Measurements from ENCODE around the gene UBC.

UBC gene

DNA sequence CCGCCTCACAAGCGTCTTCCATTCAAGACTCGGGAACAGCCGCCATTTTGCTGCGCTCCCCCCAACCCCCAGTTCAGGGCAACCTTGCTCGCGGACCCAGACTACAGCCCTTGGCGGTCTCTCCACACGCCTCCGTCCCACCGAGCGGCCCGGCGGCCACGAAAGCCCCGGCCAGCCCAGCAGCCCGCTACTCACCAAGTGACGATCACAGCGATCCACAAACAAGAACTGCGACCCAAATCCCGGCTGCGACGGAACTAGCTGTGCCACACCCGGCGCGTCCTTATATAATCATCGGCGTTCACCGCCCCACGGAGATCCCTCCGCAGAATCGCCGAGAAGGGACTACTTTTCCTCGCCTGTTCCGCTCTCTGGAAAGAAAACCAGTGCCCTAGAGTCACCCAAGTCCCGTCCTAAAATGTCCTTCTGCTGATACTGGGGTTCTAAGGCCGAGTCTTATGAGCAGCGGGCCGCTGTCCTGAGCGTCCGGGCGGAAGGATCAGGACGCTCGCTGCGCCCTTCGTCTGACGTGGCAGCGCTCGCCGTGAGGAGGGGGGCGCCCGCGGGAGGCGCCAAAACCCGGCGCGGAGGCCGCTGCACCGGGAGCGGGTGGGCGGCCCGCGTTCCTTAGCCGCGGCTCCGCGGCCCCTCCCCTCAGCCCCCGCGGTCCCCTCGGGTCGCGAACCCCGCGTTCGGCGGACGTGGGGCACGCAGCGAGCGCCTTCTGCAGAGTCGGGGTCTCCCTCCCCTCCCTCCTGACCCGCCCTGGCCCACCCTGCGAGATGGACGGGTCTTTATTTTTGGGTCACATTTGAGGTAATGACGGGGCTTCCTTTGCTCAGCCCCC is at the start of gene UBC:
Gene UBC, minus strand, starts transcription at position 259 of the 847 bp plus-strand sequence. CDS start 879 bp downstream, outside the sequence.
- Histone ChIP-seq H3K9ac (ENCODE audit: low read depth, low read length) (peak within 1 kb of the TSS; percentile 100), H3K4me1 (ENCODE audit: control insufficient read depth, insufficient read depth, low read length) (peaks cover 25% of the 10 kb centered on the region), H3K4me3 (ENCODE audit: low read depth, low read length) (peak within 1 kb of the TSS; percentile 99), H3K36me3 (ENCODE audit: control insufficient read depth, insufficient read depth, low read length) (peaks cover 15% of the 10 kb centered on the region), H3K9me3 (ENCODE audit: control insufficient read depth, insufficient read depth, low read length) (no peaks in the 10 kb centered on the region), H3K27me3 (ENCODE audit: control insufficient read depth, insufficient read depth, low read length) (no peaks in the 10 kb centered on the region)

DNA sequence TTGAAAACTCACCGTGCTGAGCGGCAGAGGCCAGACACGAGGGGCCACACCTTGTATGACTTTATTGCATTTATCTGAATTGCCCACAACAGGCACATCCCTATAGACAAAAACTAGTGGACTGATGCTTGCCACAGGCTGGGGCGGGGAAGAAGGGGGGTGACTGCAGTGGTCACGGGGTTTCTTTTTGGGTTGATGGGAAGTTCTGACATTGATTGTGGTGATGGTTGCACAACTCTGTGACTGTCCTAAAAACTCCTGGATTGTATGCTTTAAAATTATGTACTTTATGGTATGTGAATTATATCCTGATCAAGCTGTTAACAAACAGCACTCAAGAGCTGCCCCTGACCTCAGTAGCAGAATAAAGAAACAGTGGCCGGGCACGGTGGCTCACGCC is 48.8 kb upstream of the UBC start:
- Histone ChIP-seq H3K9me3 (ENCODE audit: control insufficient read depth, insufficient read depth, low read length) (no peaks in the 10 kb centered on the region), H3K9ac (ENCODE audit: low read depth, low read length) (no peak overlapping the region), H3K4me3 (ENCODE audit: low read depth, low read length) (no peak overlapping the region), H3K27me3 (ENCODE audit: control insufficient read depth, insufficient read depth, low read length) (no peaks in the 10 kb centered on the region), H3K4me1 (ENCODE audit: control insufficient read depth, insufficient read depth, low read length) (no peaks in the 10 kb centered on the region), H3K36me3 (ENCODE audit: control insufficient read depth, insufficient read depth, low read length) (peaks cover 71% of the 10 kb centered on the region)

DNA sequence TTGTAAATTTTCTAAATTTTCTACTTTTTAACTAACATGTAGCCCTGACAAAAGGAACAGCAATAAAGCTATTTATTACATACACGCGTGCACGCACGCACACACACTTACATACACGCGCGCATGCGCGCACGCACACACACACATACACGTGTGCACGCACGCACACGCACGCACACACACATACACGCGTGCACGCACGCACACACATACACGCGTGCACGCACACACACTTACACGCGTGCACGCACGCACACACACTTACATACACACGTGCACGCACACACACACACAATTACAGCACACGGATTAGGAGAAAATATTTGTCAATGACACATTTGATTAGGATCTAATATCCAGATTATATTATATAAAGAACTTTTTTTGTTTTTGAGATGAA is 46.6 kb upstream of the UBC start:
- Histone ChIP-seq H3K4me3 (ENCODE audit: low read depth, low read length) (no peak overlapping the region), H3K36me3 (ENCODE audit: control insufficient read depth, insufficient read depth, low read length) (peaks cover 67% of the 10 kb centered on the region), H3K9me3 (ENCODE audit: control insufficient read depth, insufficient read depth, low read length) (no peaks in the 10 kb centered on the region), H3K27me3 (ENCODE audit: control insufficient read depth, insufficient read depth, low read length) (no peaks in the 10 kb centered on the region), H3K9ac (ENCODE audit: low read depth, low read length) (no peak overlapping the region), H3K4me1 (ENCODE audit: control insufficient read depth, insufficient read depth, low read length) (no peaks in the 10 kb centered on the region)

DNA sequence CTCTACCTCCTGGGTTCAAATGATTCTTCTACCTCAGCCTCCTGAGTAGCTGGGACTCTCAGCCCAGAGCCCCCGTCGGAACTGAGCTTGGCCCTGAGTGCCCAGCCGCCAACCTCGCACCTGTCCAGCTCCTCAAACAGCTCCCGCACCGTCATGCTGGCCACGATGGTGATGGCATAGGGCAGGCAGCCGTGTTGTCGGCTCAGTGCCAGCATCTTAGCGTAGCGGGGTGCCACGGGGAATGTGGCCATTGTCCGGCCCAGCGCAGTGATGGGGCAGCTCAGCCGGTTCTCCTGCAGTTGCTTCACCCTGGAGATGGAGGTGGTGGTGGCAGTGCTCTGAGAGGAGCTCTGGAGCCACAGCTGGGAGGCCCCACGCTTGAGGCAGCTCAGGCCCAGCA is 42.1 kb upstream of the UBC start:
- H3K9ac ChIP-seq (ENCODE audit: low read depth, low read length), result no peak overlapping the region
- no peaks in the 10 kb centered on the region for H3K27me3 ChIP-seq (ENCODE audit: control insufficient read depth, insufficient read depth, low read length)
- H3K4me3 ChIP-seq (ENCODE audit: low read depth, low read length), result no peak overlapping the region
- H3K4me1 ChIP-seq (ENCODE audit: control insufficient read depth, insufficient read depth, low read length), result no peaks in the 10 kb centered on the region
- no peaks in the 10 kb centered on the region for H3K9me3 ChIP-seq (ENCODE audit: control insufficient read depth, insufficient read depth, low read length)
- peaks cover 64% of the 10 kb centered on the region for H3K36me3 ChIP-seq (ENCODE audit: control insufficient read depth, insufficient read depth, low read length)

DNA sequence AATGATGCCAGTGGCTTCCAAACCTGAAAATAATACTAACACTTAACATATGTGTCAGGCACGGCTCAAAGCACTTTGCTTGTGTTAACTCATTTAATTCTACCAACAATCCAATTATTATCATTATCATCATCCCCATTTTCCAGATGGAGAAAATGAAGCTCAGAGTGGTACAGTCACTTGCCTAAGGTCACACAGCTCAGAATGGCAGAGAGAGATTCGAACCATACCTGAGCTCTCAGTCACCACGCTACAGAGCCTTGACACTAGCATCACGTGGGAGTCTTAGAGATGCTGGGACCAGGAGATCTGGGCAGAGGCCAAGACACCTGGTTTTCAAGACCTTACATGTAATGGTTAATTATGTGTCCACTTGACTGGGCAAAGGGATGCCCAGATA is 40.3 kb upstream of the UBC start:
- H3K36me3 ChIP-seq (ENCODE audit: control insufficient read depth, insufficient read depth, low read length), result peaks cover 58% of the 10 kb centered on the region
- no peaks in the 10 kb centered on the region for H3K27me3 ChIP-seq (ENCODE audit: control insufficient read depth, insufficient read depth, low read length)
- H3K4me1 ChIP-seq (ENCODE audit: control insufficient read depth, insufficient read depth, low read length), result no peaks in the 10 kb centered on the region
- H3K9me3 ChIP-seq (ENCODE audit: control insufficient read depth, insufficient read depth, low read length), result no peaks in the 10 kb centered on the region
- H3K9ac ChIP-seq (ENCODE audit: low read depth, low read length), result no peak overlapping the region
- no peak overlapping the region for H3K4me3 ChIP-seq (ENCODE audit: low read depth, low read length)

DNA sequence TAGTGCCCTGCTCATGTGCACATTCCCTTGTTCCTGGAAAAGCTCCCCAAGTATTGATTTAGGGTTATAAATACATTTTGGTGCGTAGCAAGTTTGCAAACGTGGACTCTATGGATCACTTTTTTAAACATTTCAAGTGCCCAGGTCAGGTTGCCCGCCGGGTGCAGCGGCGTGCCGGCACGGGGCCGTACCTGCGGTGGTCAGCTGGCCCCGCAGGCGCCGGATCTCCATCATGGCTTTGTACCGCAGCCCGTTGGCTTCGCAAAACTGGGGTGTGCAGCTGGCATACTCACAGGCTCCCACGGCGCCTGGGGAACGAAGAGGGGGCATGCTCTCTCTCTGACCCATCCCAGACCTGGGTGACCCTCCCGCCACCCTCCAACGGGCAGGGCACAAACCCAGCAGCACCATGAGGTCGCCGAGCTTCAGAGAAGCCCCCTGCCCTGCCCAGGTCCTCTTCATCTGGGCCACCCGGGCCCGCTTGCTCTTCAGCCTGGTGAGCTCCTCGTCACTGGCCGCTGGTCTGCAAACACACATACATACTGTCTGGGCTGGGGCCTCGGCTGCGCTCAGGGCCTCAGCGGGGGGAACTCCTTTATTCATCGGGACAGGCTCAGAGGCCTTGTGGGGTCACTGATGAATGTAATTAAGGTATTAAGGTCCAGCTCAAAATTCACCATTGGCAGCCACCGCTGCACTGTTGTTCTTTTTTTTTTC is 39.4 kb upstream of the UBC start:
- Histone ChIP-seq H3K4me1 (ENCODE audit: control insufficient read depth, insufficient read depth, low read length) (no peaks in the 10 kb centered on the region), H3K9ac (ENCODE audit: low read depth, low read length) (no peak overlapping the region), H3K36me3 (ENCODE audit: control insufficient read depth, insufficient read depth, low read length) (peaks cover 63% of the 10 kb centered on the region), H3K27me3 (ENCODE audit: control insufficient read depth, insufficient read depth, low read length) (no peaks in the 10 kb centered on the region), H3K4me3 (ENCODE audit: low read depth, low read length) (no peak overlapping the region), H3K9me3 (ENCODE audit: control insufficient read depth, insufficient read depth, low read length) (no peaks in the 10 kb centered on the region)

DNA sequence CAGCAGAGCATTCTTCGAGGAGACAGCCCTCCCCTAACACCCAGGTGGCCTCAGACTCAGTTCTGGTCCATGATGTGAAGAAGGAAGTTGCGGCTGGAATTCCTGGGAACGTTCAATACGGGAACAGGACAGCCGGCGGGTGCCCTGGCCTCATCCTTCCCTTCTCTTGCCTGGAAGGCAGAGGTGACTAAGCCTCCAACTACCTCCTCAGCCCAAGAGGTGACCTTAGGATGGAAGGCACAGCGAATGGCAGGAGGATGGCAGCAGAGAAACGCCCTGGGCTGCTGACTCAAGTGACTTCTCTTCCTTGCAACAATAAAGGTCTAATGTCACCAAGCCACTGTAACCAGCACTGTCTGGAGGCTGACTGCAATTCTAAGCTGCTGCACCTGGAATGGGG is 38.4 kb upstream of the UBC start:
- Histone ChIP-seq H3K4me1 (ENCODE audit: control insufficient read depth, insufficient read depth, low read length) (no peaks in the 10 kb centered on the region), H3K9ac (ENCODE audit: low read depth, low read length) (no peak overlapping the region), H3K36me3 (ENCODE audit: control insufficient read depth, insufficient read depth, low read length) (peaks cover 60% of the 10 kb centered on the region), H3K4me3 (ENCODE audit: low read depth, low read length) (no peak overlapping the region), H3K9me3 (ENCODE audit: control insufficient read depth, insufficient read depth, low read length) (no peaks in the 10 kb centered on the region), H3K27me3 (ENCODE audit: control insufficient read depth, insufficient read depth, low read length) (no peaks in the 10 kb centered on the region)

DNA sequence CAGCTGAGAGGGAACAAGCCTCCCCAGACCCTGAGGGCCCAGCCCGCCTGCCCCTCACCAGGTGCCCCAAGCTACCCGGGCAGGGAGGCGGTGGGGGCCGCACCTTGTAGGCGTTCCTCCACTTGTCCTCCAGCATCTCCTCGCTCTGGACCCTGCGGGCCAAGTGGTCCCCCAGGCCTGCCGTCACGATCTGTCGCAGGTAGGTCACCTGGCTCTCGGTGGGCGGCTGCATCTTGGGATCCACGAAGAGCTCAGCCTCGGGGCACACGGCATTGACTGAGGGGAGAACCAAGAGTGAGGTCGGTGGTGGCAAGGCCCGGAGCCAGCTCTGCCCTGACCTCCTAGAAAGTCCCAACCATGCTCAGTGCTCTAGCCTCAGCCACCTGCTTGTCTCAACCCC is 37.8 kb upstream of the UBC start:
- Histone ChIP-seq H3K9me3 (ENCODE audit: control insufficient read depth, insufficient read depth, low read length) (no peaks in the 10 kb centered on the region), H3K4me3 (ENCODE audit: low read depth, low read length) (no peak overlapping the region), H3K9ac (ENCODE audit: low read depth, low read length) (no peak overlapping the region), H3K27me3 (ENCODE audit: control insufficient read depth, insufficient read depth, low read length) (no peaks in the 10 kb centered on the region), H3K4me1 (ENCODE audit: control insufficient read depth, insufficient read depth, low read length) (no peaks in the 10 kb centered on the region), H3K36me3 (ENCODE audit: control insufficient read depth, insufficient read depth, low read length) (peaks cover 64% of the 10 kb centered on the region)

DNA sequence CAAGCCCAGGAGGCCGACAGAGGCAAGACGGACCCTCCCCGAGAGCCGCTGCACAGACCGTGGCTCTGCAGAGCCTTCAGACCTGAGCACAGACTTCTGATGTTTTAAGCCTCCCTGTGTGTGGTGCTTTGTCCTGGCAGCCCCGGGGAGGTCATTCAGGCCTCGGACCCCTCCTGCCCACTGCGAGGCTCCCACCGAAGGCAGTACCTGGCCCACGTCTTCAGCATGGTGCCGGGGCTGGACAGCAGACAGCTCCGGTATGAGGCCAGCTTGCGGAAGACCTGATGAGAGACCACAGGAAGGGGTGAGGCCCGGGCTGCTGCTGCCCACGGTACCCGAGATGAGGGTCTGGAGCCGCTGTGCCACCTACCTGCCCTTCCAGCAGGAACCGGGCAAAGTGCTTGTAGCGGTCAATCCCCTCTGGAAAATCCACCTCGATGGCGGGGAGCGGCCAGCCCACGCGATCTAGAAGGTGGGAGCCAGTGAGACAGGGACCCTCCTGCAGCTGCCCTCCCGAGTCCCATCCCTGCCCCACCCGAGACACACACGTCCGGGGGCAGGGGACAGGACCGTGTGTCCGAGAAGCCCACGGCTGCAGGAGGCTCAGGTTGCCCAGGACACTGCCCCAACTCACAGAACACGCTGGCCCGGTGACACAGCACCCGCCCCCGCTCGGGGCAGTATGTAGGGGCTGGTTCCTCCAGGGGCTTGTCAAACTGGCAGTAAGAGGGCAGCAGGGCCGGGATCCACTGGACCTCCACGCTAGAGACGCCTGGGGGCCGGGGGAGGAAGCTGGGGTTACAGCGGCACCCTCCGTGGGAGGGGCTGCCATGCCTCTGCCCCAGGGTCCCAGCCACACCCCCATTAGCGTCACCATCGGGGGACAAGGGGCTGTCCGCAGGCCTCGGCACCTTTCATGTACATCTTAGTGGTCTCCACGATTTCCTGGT is 35.6 kb upstream of the UBC start:
- Histone ChIP-seq H3K4me1 (ENCODE audit: control insufficient read depth, insufficient read depth, low read length) (no peaks in the 10 kb centered on the region), H3K27me3 (ENCODE audit: control insufficient read depth, insufficient read depth, low read length) (no peaks in the 10 kb centered on the region), H3K36me3 (ENCODE audit: control insufficient read depth, insufficient read depth, low read length) (peaks cover 52% of the 10 kb centered on the region), H3K9ac (ENCODE audit: low read depth, low read length) (no peak overlapping the region), H3K9me3 (ENCODE audit: control insufficient read depth, insufficient read depth, low read length) (no peaks in the 10 kb centered on the region), H3K4me3 (ENCODE audit: low read depth, low read length) (no peak overlapping the region)

DNA sequence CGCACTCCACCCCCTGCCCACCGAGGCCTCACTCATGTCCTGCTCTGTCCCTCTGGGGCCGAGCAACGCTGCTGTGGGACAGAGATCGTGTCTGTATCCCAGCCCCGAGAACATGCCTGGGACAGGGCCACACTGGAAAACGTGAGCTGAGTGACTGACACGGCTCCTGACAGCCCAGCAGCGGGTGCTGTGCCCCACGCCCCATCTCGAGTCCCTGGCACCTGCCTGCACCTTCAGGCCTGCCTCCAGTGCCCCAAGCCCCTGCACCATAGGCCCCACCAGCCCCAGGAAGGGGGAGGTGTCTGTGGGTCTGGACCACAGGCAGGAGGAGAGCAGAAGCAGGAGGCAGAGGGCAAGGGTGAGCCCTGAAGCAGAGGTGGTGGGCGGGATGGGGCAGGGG is 34.6 kb upstream of the UBC start:
- H3K4me1 ChIP-seq (ENCODE audit: control insufficient read depth, insufficient read depth, low read length), result no peaks in the 10 kb centered on the region
- no peaks in the 10 kb centered on the region for H3K9me3 ChIP-seq (ENCODE audit: control insufficient read depth, insufficient read depth, low read length)
- no peak overlapping the region for H3K4me3 ChIP-seq (ENCODE audit: low read depth, low read length)
- H3K36me3 ChIP-seq (ENCODE audit: control insufficient read depth, insufficient read depth, low read length), result peaks cover 46% of the 10 kb centered on the region
- H3K27me3 ChIP-seq (ENCODE audit: control insufficient read depth, insufficient read depth, low read length), result no peaks in the 10 kb centered on the region
- no peak overlapping the region for H3K9ac ChIP-seq (ENCODE audit: low read depth, low read length)

DNA sequence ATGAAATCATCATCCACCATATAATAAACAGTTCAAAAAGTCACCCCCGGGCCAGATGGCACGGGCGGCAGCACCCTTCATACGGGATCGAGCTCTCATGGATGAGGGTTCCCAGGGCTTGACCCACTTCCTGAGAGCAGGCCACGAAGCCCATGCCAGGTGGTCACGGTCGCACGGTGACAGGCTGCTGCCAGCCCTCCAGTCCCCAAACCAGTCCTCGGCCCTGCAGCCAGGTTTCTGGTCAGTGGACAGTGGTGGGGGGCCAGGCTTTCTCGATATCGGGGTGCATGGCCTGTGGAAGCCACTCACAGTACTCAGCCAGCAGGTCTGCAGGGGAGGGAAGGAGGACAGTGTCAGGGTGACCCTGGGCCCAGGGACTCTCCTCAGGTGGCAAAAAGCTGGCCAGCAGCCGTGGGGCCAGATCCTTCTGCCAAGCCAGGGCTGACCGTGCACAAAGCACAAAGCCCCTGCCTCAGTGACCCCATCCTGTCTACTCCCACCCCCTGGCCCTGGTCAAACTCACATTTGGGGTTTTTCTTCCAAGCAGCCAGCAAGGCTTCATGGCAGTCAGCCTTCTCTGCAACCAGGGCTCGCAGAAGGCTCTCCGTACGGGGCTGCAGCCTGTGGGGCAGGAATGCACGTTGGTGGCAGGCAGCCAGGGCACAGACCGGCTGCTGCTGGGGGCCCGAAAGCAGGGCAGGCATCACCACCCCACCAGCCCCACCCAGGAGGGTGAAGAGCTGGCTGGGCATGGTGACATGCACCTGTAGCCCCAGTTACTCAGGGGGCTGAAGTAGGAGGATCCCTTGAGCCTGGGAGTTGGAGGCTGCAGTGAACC is 33.3 kb upstream of the UBC start:
- H3K9ac ChIP-seq (ENCODE audit: low read depth, low read length), result no peak overlapping the region
- H3K4me3 ChIP-seq (ENCODE audit: low read depth, low read length), result no peak overlapping the region
- H3K36me3 ChIP-seq (ENCODE audit: control insufficient read depth, insufficient read depth, low read length), result peaks cover 42% of the 10 kb centered on the region
- no peaks in the 10 kb centered on the region for H3K4me1 ChIP-seq (ENCODE audit: control insufficient read depth, insufficient read depth, low read length)
- no peaks in the 10 kb centered on the region for H3K9me3 ChIP-seq (ENCODE audit: control insufficient read depth, insufficient read depth, low read length)
- H3K27me3 ChIP-seq (ENCODE audit: control insufficient read depth, insufficient read depth, low read length), result no peaks in the 10 kb centered on the region
